T-helper 2 cell treated with Interferon-gamma antibody and Interleukin-4, amounts not matched to agents 5 μg/mL and 100 μg/mL, for 36 hours (primary cell): ENCODE data around the gene GPR21.
A peak's percentile ranks its signal among the peaks of the same experiment; 100 is the strongest.

Experiments used
- DNase-seq: peaks from one replicate; pipeline ENCODE4 v3.0.0; 2021; ENCODE audit warnings: low spot score
- H3K27ac Mint-ChIP-seq: one replicate; pipeline ENCODE4 v1.8.0; 2021; ENCODE audit warnings: mild to moderate bottlenecking, mixed read lengths
- H3K27me3 Mint-ChIP-seq: one replicate; pipeline ENCODE4 v1.8.0; 2021; ENCODE audit warnings: low read depth, mixed read lengths
- H3K36me3 Mint-ChIP-seq: one replicate; pipeline ENCODE4 v1.8.0; 2021; ENCODE audit warnings: low read depth, mixed read lengths
- H3K4me1 Mint-ChIP-seq: one replicate; pipeline ENCODE4 v1.8.0; 2021; ENCODE audit warnings: low read depth, mixed read lengths
- H3K4me3 Mint-ChIP-seq: one replicate; pipeline ENCODE4 v1.8.0; 2022; ENCODE audit warnings: mild to moderate bottlenecking, moderate library complexity, mixed read lengths
- H3K9me3 Mint-ChIP-seq: one replicate; pipeline ENCODE4 v1.8.0; 2021; ENCODE audit warnings: mixed read lengths

The GPR21 gene

GRCh38 chr9:123033352-123033751 is at the start of gene GPR21:
Gene GPR21 (plus strand): TSS chr9:123033667. CDS start chr9:123034567, 900 bp downstream.
- H3K4me3 Mint-ChIP-seq: no peak within 1 kb of the TSS
- H3K27me3 Mint-ChIP-seq: no peaks in the 10 kb centered on the region
- H3K36me3 Mint-ChIP-seq: peaks cover 11% of the 10 kb centered on the region
- H3K27ac Mint-ChIP-seq: no peak within 1 kb of the TSS
- H3K4me1 Mint-ChIP-seq: no peaks in the 10 kb centered on the region
- H3K9me3 Mint-ChIP-seq: no peaks in the 10 kb centered on the region
- DNase-seq: no peak

- no peak for DNase-seq
- Mint-ChIP-seq H3K27ac (no peak overlapping the region), H3K4me3 (no peak overlapping the region)
Measured at GRCh38 chr9:122986010-122986409, 47.5 kb upstream of the GPR21 start.

GRCh38 chr9:122988141-122988540 is 45.3 kb upstream of the GPR21 start:
- peaks cover 12% of the 10 kb centered on the region for H3K36me3 Mint-ChIP-seq
- no peak for DNase-seq
- H3K27ac Mint-ChIP-seq: no peak overlapping the region

More at GRCh38 chr9:122986010-122986409, 47.5 kb upstream of the GPR21 start:
- Mint-ChIP-seq H3K4me1 (peaks cover 3% of the 10 kb centered on the region), H3K9me3 (no peaks in the 10 kb centered on the region), H3K36me3 (peaks cover 12% of the 10 kb centered on the region), H3K27me3 (no peaks in the 10 kb centered on the region)

GRCh38 chr9:122988920-122989621 is 44.4 kb upstream of the GPR21 start:
- H3K9me3 Mint-ChIP-seq: no peaks in the 10 kb centered on the region
- H3K4me1 Mint-ChIP-seq: peaks cover 5% of the 10 kb centered on the region
- H3K4me3 Mint-ChIP-seq: no peak overlapping the region
- peaks cover 12% of the 10 kb centered on the region for H3K36me3 Mint-ChIP-seq
- peak overlapping the region; percentile 42 for H3K27ac Mint-ChIP-seq
- no peak for DNase-seq
- no peaks in the 10 kb centered on the region for H3K27me3 Mint-ChIP-seq

More at GRCh38 chr9:122988141-122988540, 45.3 kb upstream of the GPR21 start:
- peaks cover 5% of the 10 kb centered on the region for H3K4me1 Mint-ChIP-seq
- H3K4me3 Mint-ChIP-seq: no peak overlapping the region
- H3K9me3 Mint-ChIP-seq: no peaks in the 10 kb centered on the region
- no peaks in the 10 kb centered on the region for H3K27me3 Mint-ChIP-seq

- H3K4me1 Mint-ChIP-seq: peaks cover 5% of the 10 kb centered on the region
- peaks cover 11% of the 10 kb centered on the region for H3K36me3 Mint-ChIP-seq
- H3K27ac Mint-ChIP-seq: no peak overlapping the region
- H3K9me3 Mint-ChIP-seq: no peaks in the 10 kb centered on the region
- no peaks in the 10 kb centered on the region for H3K27me3 Mint-ChIP-seq
- peak; percentile 44 for DNase-seq
- H3K4me3 Mint-ChIP-seq: no peak overlapping the region
Measured at GRCh38 chr9:122991370-122991830, 42.1 kb upstream of the GPR21 start.

GRCh38 chr9:122996586-122996985 is 36.9 kb upstream of the GPR21 start:
- Mint-ChIP-seq H3K36me3 (peaks cover 22% of the 10 kb centered on the region), H3K27ac (no peak overlapping the region), H3K4me3 (no peak overlapping the region), H3K9me3 (no peaks in the 10 kb centered on the region), H3K27me3 (no peaks in the 10 kb centered on the region), H3K4me1 (peaks cover 12% of the 10 kb centered on the region)
- no peak for DNase-seq

GRCh38 chr9:122998448-122998847 is 35.0 kb upstream of the GPR21 start:
- Mint-ChIP-seq H3K4me1 (peaks cover 12% of the 10 kb centered on the region), H3K27ac (no peak overlapping the region), H3K4me3 (no peak overlapping the region), H3K9me3 (no peaks in the 10 kb centered on the region), H3K36me3 (peaks cover 24% of the 10 kb centered on the region), H3K27me3 (no peaks in the 10 kb centered on the region)
- DNase-seq: no peak

- Mint-ChIP-seq H3K27me3 (no peaks in the 10 kb centered on the region), H3K4me3 (no peak overlapping the region), H3K36me3 (peaks cover 21% of the 10 kb centered on the region), H3K27ac (peak overlapping the region; percentile 9), H3K9me3 (no peaks in the 10 kb centered on the region), H3K4me1 (peaks cover 12% of the 10 kb centered on the region)
- DNase-seq: no peak
Measured at GRCh38 chr9:123000371-123001068, 32.9 kb upstream of the GPR21 start.

GRCh38 chr9:123002754-123003153 is 30.7 kb upstream of the GPR21 start:
- Mint-ChIP-seq H3K4me1 (peaks cover 12% of the 10 kb centered on the region), H3K4me3 (no peak overlapping the region), H3K36me3 (peaks cover 15% of the 10 kb centered on the region), H3K27ac (no peak overlapping the region), H3K9me3 (no peaks in the 10 kb centered on the region), H3K27me3 (no peaks in the 10 kb centered on the region)
- no peak for DNase-seq

GRCh38 chr9:123003466-123003865 is 30.0 kb upstream of the GPR21 start:
- Mint-ChIP-seq H3K27ac (no peak overlapping the region), H3K36me3 (peaks cover 15% of the 10 kb centered on the region), H3K27me3 (no peaks in the 10 kb centered on the region), H3K4me3 (no peak overlapping the region), H3K4me1 (peaks cover 12% of the 10 kb centered on the region), H3K9me3 (no peaks in the 10 kb centered on the region)
- DNase-seq: no peak

GRCh38 chr9:123005964-123006363 is 27.5 kb upstream of the GPR21 start:
- H3K27me3 Mint-ChIP-seq: no peaks in the 10 kb centered on the region
- DNase-seq: no peak

GRCh38 chr9:123007269-123007668 is 26.2 kb upstream of the GPR21 start:
- H3K36me3 Mint-ChIP-seq: peaks cover 15% of the 10 kb centered on the region
- no peaks in the 10 kb centered on the region for H3K27me3 Mint-ChIP-seq
- no peak overlapping the region for H3K4me3 Mint-ChIP-seq
- H3K9me3 Mint-ChIP-seq: no peaks in the 10 kb centered on the region
- no peak overlapping the region for H3K27ac Mint-ChIP-seq
- no peak for DNase-seq
- peaks cover 7% of the 10 kb centered on the region for H3K4me1 Mint-ChIP-seq

More at GRCh38 chr9:123005964-123006363, 27.5 kb upstream of the GPR21 start:
- no peak overlapping the region for H3K4me3 Mint-ChIP-seq
- no peak overlapping the region for H3K27ac Mint-ChIP-seq
- H3K9me3 Mint-ChIP-seq: no peaks in the 10 kb centered on the region
- H3K4me1 Mint-ChIP-seq: peaks cover 7% of the 10 kb centered on the region
- H3K36me3 Mint-ChIP-seq: peaks cover 5% of the 10 kb centered on the region

GRCh38 chr9:123008909-123009308 is 24.6 kb upstream of the GPR21 start:
- peaks cover 7% of the 10 kb centered on the region for H3K4me1 Mint-ChIP-seq
- H3K27me3 Mint-ChIP-seq: no peaks in the 10 kb centered on the region
- no peak overlapping the region for H3K27ac Mint-ChIP-seq
- H3K36me3 Mint-ChIP-seq: peaks cover 29% of the 10 kb centered on the region
- DNase-seq: no peak
- no peak overlapping the region for H3K4me3 Mint-ChIP-seq
- H3K9me3 Mint-ChIP-seq: no peaks in the 10 kb centered on the region

- H3K9me3 Mint-ChIP-seq: peaks cover 4% of the 10 kb centered on the region
- H3K27ac Mint-ChIP-seq: no peak overlapping the region
- no peak for DNase-seq
- peaks cover 45% of the 10 kb centered on the region for H3K36me3 Mint-ChIP-seq
- H3K27me3 Mint-ChIP-seq: no peaks in the 10 kb centered on the region
- peaks cover 7% of the 10 kb centered on the region for H3K4me1 Mint-ChIP-seq
- H3K4me3 Mint-ChIP-seq: no peak overlapping the region
Measured at GRCh38 chr9:123011380-123011779, 22.1 kb upstream of the GPR21 start.
